Limb (tissue), 2 donors: ENCODE results near the gene LIG3.
"Not testable (repeated sequence)": the region's sequence is repeated elsewhere in the genome, so short reads cannot be mapped to it uniquely, and the experiment has no call there.

Source experiments
- DNase-seq, 2 donors: peaks; one replicate each; pipeline ENCODE4 v3.0.0-alpha.2; 2016; ENCODE audit errors: extremely low spot score in 2 of 2

Gene LIG3

DNA sequence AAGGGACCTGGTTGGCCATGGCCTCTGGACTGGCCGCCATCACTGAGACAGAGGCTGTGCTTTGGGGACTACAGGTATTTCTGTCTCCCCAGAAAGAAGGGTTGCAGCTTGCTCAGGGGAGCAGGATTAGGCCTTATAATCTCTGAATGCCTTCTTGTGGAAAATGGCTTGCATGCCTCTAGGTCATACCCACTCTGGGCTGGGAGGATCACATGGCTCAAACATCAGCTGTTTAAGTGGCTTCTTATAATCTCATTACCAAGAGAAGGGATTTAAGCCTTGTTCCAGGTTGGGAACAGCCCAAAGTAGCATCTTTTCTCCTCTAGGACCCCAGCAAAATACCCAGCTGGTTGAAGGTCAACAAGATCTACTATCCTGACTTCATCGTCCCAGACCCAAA, 19.1 kb downstream of the LIG3 start:
- DNase-seq = no peak

DNA sequence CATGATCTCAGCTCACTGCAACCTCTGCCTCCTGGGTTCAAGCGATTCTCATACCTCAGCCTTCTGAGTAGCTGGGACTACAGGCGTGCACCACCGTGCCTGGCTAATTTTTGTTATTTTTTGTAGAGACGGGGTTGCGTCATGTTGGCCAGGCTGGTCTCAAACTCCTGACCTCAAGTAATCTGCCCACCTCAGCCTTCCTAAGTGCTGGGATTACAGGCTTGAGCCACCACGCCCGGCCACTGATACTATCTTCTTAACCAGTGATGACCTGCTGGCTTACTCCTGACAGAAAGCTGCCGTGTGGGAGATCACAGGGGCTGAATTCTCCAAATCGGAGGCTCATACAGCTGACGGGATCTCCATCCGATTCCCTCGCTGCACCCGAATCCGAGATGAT, 20.7 kb downstream of the LIG3 start:
- DNase-seq = not testable (repeated sequence)

DNA sequence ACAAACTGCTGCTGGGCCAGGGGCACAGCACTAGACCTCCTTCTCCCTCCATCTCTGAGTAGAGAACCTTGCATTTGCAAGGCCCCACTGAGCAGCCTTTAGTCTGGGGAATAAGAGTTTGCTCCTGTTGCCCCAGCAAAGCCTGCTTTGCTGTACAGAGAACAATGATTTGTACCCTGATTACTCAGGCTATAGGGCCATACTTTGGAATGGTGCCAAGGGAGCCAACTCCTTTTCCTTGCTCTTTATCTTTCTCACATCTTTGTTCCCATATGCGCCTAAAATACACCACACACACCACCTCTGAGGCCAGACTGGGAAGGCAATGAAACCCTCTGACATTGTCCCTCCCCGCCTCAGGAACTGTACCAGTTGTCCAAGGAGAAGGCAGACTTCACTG, 21.2 kb downstream of the LIG3 start:
- DNase-seq = no peak

DNA sequence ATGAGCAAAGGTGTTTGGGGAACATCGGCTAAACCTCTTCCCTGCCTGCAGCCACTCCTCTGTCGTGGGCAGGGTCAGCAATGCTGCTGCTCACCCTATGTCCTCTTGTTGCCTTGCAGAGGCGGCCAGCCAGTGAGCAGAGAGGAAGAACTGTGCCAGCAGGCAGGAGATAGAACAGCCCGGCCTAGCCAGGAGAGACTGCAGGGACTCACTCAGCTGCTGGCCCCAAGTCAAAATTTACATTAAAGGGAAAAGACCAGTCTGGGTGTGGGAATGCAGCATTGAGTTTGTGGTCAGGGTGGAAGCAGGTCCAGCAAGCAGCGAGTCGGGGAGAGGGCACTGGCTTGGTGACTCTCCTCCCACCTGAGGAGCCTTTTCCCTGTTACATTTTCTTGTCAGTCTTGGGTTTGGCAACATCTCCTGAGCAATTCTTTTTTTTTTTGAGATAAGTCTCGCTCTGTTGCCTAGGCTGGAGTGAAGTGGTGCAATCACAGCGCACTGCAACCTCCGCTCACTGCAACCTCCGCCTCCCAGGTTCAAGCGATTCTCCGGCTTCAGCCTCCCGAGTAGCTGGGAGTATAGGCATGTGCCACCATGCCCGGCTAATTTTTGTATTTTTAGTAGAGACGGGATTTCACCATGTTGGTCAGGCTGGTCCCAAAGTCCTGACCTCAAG, 22.7 kb downstream of the LIG3 start:
- no peak for DNase-seq

DNA sequence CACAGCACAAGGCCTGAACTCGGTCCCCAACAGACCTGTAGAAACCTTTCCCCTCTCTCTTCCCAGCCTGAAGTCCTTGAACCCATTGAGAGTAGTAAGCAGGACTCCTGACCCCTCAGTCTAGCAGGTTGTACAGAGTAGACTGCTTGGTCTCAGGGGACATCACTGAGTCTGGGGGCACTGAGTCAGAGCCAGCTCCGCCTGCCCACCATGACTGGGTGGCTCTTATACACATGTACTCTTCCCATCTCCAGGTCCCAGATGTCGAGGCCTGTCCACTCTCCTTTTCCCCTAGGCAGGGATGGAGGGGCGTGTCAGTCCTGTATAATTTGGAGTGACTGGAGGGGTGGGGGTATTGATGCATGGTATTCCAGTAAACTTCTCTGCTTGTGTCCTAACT, 23.5 kb downstream of the LIG3 start:
- DNase-seq = no peak

DNA sequence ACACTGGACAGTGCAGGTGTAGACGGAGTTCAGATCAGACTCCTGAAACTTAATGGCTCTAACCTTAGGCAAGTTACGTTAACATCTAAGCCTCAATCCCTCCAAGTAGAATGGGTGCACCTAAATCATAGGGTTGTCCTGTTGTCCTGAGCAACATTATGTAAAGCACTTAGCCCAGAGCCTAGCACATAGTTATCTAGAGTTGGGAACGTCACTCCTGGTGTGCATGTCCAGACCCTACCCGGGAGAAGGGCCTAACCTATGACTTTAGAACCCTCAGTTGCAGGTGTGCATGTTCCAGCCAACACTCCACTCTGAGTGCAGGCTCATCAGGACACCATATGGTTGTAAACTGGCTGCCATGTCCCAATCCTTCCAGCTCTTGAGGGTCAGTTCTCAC, 26.0 kb downstream of the LIG3 start:
- no peak for DNase-seq

DNA sequence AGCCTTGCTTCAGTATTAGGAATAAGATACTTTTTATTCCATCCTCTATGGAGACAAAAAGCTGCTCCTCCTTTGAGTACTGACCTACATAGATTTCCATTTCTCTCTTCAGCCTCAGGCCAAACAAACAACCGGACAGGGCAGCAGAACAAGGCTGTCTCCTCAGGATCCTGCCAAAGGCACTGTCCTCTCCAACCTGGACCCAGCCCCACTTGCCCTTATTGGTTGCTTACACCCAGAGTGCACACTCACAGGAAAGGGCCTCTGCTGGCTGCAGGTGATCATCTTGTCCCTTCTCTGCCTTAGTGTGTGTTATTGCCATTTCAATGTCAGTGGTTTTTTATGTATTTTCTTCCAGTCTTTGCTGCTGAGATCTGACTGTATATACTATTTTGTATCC, 26.6 kb downstream of the LIG3 start:
- no peak for DNase-seq

DNA sequence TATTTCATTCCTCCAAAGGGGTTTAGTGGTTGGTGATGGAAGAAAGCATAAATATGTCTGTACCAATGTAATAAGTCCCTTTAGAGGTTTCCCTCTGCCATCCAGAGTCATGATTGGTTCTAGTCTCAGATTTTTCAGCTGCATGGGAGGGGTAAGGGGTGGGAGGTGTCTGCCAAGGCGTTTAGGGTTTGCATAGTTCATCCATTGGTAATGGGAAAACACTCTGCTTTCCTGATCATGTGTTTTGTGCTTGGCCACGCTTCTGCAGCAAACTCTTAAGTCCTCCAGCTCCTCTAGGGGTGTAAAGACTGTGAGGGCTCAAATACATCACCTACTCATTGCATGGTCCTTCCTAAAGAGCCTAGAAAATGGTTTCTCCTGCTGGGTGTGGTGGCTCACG, 29.8 kb downstream of the LIG3 start:
- no peak for DNase-seq

DNA sequence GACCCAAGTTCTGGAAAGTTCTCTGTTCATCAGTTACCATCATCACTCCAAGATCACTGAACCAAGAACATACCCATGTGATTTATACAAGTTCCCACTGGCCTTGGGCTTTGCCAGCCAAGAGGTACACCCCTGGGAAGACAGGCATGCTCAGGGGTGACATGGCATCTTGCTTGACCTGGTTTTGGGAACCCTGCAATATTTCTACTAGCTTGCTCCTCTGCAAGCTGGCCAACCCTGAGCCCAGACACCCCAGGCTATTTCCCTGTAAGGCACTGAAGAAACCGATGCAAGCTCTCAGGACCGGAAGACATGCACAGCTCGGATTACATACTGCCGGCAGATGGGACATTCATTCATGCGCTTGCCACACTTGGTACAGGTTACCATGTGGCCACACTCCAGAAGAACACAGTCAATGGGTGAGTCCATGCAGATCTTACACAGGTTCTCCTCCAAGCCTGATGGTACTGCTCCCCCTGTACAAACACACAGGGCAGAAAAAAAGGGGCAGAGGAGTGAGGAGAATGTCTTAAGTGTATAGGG, 31.4 kb downstream of the LIG3 start:
- DNase-seq = no peak

DNA sequence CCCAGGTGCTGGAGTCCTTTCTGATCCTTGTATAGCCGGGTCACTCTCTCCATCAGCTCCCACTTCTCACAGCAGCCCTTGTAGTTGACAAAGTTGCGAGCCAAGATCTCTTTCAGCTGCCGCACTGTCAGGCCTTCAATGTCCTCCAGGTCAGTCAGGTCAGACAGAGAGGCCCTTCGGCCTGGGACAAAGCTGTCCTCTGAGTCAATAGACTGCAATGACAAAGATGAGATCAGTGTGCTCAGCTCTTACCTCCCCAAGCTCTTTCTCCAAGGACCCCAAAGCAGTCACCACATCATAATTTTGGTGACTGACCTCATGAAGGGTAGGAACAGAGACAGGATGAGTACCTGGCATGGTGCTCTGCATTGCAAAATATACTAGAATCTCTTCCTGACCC, 36.1 kb downstream of the LIG3 start:
- DNase-seq = no peak

DNA sequence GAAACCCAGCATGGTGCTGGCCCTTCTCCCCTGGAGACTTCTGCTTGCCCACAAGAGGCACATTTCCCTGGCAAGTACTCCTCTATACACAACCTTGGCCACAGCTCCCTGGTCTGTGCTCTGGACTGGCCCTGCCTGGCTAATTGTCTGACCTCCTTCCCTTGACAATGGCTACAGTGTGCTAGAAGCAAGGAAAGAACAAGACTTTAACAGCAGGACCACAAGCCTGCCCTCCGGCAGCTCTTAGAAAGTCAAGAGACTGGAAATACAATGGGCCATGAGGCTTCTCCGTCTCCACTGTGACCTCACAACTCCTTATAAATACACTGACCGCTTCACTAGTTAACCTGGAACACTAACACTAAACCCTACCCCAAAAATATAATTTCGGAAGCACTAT, 36.7 kb downstream of the LIG3 start:
- no peak for DNase-seq

DNA sequence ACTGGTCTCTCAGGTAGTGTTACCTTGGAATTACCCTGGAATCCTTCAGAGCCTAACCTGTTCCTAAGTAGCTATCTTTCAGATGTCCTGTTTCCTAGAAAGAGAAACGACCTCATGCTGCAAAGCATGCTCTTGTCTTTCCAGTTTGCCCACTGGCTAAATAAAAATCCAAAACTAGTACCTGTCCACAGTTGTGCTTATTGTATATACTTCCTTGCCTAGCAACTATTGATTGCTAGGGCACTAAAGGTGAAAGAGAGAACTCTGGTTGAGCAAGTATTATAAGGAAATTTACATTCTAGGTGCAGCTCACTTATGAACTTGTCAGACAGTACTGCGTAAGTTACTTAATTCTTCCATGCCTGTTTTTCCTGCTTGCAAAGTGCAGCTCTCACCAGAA, 38.5 kb downstream of the LIG3 start:
- DNase-seq = no peak

DNA sequence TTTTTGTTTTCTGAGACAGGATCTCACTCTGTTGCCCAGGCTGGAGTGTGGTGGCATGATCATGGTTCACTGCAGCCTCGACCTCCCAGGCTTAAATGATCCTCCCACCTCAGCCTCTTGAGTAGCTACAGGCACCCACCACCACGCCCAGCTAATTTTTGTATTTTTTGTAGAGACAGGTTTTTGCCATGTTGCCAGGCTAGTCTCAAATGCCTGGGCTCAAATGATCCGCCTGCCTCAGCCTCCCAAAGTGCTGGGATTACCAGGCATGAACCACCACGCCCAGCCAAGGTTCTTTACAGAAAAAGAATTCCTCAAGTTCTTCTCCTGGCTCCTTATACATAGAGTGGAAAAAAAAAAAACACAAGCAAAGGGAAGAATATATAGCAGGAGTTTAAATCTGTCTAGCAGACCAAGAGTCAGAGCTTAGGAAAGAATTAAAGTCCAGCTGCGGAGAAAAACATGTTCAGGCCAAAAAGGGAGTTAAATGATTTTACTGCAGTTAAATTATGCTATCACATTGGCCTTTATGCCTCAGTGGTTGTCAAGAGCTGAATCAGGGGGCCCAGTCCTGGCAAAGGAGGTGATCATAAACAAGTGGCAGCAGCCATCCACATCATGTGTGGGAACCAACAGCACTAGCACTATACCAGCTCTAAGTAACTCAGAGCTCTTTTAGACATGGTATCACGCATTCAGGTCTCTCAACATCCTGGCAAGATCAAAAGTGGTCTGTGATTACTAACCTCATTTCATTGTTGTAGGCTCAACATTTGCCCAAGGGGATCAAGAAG, 39.3 kb downstream of the LIG3 start:
- DNase-seq = no peak

DNA sequence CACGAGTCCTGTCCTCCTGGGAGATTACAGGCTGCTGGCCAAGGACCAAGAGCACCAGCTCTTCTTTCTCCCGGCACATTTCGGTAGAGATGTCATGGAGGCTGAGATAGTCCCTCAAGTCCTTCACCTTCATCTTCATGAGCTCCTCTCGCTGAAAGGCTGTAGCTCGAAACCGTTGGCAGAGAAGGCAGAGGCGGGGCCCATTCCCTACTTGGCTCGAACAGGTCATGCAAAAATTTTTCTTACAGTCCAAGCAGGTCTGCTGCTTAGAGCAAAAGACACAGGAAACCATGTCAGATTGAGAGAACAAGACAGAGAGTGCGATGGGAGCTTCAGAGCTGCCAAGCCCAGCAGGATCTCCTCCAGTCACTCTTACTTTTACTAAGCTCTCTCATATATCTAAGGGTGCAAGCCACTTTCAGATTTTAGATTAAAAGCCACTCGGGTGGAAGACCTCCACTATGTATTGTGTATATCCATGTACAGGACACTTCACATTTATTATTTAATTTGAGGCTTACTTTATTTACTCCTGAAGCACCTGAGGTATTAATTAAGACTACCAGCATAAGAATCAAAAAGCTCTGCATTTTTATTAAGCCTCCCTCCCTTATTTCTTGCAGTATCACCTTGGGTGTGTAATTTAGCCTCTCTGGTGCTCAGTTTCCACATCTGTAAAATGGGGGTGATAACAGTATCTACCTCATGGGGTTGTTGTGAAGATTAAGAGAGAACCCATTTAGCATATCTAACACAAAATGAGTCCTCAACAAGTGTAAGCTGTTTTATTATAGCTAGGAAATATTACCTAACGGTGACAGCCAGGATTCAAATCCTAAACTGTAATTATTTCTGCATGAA, 41.4 kb downstream of the LIG3 start:
- no peak for DNase-seq

DNA sequence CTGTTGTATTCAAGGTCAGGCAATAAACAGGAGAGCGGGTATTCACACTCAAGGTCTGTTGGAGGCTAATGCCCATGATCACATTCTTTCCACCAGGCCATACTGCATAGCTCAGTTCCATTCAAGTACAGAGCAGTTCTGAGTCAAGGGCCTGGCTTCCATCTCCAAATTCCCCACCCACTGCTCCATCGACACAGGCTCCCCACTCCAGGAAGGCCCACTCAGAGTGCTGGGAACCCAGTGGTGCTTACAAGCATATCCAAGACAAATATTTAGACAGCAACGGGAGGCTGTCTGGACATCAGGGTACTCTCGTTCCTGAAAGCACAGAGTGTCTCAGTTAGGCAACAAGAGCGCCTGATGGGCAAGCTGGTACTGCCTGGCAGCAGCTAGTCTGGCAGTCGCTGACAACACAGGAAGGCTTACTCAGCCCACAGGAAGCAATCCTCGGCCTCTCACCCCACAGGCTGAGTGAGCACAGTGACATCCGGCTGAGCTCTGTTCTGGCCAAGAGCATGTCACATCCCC, 42.3 kb downstream of the LIG3 start:
- DNase-seq = no peak

DNA sequence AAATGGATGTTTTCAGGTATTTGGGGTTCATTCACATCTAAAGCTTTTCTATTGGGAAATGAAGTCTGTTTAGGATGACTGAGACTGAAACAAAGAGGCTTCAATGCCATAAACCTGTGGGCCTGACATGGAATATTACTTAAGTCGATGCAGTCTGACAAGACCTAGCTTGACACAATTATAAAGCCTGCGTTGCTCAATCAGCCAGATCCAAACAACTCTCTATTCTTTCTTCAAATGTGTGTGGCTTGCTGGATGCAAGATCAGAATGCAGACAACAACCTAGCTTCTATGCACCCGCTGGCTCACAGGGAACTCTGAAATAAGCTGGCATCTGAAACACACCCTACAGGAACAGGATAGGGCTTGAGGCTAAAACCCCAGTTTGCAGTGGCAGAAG, 43.2 kb downstream of the LIG3 start:
- no peak for DNase-seq

DNA sequence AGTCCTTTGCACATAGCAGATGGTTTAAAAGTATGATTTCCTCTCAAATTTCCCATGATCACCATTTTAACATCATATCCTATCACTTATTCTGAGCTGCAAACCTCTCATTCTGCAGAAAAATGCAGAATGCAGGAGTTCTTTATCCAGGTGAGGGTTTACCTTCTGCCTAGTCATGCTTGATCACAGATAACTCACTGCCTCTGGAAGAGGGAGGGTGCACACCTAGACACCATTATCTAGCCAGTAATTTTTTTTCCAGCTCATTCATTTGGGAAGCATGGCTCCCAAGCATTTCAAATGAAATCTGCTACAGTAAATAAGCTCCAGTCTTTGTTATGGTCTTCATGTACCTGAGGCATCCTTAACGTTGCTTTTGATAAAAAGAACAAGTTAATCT, 45.2 kb downstream of the LIG3 start:
- no peak for DNase-seq

DNA sequence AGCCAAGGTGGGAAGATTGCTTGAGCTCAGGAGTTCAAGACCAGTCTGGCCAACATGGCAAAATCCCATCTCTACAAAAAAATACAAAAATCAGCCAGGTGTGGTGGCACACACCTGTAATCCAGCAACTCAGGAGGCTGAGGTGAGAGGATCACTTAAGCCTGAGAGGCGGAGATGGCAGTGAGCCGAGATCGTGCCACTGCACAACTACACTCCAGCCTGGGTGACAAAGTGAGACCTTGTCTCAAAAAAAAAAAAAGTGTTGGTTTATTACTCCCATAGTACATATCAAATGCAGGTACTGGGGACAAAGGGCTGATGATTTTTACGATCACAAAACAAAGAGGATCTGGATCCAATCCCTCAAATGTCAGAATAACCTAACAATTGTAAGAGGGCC, 47.8 kb downstream of the LIG3 start:
- DNase-seq = not testable (repeated sequence)

DNA sequence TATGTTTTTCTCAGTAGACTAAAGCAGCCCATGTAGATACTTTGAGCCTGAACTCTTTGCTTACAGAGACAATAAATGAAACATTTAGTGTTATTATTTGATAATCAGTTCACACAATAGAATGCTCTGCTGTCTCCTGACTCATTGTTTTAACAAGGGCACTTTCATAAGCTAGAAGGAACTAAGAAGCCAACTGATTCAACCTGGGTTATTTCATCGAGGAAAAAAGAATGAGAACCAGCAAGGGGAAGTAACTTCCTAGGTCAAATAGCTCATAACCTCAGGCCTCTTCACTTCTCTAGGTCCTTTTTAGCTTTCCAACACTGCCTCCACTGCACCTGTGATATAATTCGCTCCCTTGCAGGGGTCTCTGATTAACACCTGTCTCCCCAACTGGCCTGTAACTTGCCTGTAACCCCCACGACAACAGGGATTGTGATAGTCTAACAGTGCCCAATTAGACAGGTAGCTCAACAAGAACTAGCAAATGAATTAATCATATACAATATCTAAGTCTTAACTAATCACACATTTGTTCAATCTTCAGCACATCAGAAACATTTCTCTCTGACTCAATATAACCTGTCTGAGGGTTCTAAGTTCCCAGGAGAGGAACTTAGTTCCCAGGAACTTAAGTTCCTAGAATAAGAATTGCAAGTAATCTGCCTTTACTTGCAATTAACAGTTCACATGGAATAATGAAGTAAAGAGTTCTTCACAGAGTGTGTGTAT, 48.4 kb downstream of the LIG3 start:
- DNase-seq = no peak

DNA sequence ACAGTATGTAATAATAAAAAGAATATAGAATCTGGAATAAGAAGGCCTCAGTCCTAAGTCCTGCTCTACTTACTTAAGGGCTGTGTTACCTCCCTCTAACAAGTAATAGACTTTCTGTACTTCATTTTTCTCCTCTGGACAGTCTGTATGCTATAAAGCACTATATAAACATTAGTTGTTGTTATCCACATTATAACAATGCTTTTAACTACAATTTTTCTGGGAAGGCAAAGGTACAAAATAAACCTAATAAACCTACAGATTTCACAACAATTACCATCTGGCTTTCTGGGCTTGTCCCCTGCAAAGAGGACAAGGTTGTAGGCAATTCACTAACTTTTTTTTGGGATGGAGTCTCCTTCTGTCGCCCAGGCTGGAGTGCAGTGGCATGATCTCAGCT, 50.5 kb downstream of the LIG3 start:
- no peak for DNase-seq

DNA sequence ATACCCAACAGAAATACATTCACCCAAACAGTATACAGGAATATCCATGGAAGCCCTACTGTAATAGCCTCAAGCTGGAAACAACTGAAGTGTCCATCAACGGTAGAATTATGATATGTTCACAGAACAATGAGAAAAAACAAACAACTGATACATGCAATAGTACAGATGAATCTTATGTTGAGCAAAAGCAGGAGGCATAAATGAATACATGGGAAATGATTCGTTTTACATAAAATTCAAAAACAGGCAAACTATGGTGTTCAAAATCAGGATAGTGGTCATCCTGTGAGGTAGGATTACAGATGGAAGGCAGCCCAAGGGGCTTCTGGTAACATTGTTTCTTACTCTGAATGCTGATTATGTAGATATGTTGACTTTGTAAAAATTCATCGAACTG, 58.1 kb downstream of the LIG3 start:
- DNase-seq = no peak
